Stimulated activated CD8-positive, alpha-beta memory T cell treated with anti-CD3 and anti-CD28 coated beads, Interleukin-12 subunit alpha, Interleukin-12 subunit beta, amount 100 ng/mL, for 4 hours (primary cell): ENCODE measurements around the gene SRMS.

Experiments
- DNase-seq: peaks from one replicate; pipeline ENCODE4 v3.0.0-alpha.2; 2020; ENCODE audit warnings: low read depth

The SRMS gene

DNA sequence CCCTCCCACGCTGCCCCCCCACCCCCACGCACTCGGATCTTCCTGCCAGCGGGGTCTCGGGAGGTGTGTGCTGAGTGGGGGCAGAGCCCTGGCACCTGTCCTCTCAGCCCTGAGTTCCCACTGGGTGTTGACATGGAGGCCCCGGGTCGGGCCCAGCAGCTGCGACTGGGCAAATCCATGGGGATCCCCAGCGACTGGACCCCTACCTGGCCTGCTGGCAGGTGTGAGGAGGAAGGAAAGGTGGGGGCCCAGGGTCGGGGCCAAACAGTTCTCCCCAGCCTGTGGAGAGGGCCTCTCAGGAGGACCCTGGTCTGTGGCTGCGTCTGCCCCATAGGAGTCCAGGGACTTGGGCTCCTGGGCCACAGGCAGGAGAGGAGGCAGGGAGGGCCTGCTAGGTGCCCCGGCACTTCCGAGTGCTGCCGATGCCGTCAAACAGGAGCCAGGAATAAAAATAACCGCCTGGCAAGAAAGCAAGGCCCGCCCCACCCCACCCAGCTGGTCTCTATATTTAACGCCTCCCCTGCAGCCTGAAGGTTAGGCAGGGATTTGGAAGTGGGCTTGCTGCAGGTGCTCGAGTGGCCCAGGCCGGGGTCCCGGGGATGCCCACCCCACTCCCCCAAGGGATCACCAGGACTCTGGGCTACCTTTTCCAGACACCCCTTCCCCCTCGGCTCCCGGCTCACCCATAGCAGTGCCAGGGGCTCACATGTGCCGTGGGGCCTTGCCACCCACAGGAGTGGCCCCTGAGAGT lies 47.2 kb downstream of the SRMS start:
- no peak for DNase-seq

DNA sequence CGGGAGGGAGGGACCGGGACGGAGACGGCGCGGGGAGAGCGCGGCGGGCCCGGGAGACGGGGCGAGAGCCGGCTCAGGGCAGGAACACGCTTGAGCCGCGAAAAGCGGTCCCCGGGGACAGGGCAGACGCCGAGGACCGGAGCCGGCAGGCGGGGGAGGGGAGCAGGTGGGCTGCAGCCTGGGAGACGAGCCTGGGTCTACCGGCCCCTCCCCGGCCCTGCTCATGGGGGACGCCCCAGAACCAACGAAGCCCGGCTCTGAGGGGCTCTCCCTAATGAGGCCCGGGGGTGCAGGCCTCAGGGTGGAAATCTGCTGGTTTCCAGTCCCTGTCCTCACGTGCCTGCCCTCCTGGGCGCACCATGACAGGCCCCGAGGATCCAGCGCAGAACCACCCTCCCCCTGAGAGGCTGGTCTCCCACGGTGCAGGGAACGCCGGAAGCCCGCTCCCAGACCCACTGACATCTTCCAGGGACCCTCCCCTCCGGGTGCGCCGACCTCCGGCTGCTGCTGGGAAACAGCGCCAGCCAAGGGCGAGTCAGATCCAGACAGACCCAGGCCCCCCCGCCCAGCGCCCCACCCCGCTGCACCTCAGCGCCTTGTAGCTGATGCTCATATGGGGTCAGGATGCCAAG lies 48.1 kb downstream of the SRMS start:
- no peak for DNase-seq

DNA sequence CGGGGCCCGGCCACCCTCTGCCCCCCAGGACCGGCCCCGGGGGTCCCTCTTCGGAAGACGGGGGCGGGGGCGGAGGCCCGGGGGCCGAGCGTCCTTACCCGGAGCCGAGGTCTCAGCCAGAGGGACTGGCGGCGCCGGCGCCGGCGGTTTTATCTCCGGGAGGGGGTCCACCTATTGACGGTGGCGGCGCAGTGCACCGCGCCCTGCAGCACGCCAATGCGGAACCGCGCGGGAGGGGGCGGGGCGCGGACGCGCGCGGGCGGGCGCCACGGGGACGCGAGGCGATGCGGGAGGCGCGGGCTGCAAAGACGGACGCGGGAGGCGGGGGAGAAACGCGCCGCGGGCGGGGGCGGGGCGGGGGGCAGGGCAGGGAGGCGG lies 48.6 kb downstream of the SRMS start, which contains the start of gene EEF1A2:
Gene EEF1A2, minus strand, starts transcription at position 124 of the 378 bp plus-strand sequence. CDS start 1,320 bp downstream, outside the sequence.
- peak; percentile 25 for DNase-seq

DNA sequence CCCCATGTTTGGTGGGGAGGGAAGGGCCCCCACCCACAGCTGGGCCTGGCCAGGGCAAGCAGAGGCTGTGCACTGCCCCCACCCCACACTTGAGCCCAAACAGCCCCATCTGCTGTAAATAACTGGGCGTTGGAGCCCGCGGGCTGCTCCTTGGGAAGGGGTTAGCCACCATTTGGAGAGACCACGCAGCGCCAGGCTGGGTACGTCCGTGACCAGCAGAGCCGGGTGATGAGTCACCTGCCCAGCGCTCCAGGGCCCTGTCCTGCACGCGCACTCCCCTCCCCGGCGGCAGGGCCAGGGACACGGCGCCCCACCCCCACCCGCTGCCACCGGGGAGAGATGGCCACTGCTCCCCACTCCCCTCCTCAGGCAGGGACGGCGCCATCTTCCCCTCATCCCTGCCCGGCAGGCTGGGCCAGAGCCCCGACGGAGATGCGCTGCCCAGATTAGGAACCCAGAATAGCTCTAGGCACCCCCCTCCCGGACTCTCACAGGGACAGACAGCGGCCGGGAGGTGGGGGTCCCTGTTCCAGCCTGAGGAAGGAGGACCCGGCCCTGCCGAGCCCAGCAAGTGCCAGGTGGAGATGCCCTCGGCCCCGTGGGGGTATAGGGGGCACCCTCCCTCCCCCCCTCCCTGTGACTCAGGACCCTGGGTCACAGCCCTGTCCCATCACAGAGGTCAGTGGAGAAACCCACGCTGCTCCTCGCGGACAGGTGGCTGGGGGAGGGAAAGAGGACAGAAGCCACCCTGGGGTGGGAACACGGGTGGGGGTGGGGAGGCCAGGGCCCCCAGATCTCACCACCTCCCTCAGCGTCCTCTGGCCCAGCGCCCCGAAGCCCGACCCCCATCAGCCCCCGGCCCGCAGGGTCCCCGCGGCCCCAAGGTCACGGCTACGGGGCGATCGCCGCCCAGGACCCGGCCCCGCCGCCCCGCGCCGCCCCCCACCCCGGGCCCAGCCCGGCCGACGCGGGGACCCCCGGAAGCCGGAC lies 49.3 kb downstream of the SRMS start:
- no peak for DNase-seq

DNA sequence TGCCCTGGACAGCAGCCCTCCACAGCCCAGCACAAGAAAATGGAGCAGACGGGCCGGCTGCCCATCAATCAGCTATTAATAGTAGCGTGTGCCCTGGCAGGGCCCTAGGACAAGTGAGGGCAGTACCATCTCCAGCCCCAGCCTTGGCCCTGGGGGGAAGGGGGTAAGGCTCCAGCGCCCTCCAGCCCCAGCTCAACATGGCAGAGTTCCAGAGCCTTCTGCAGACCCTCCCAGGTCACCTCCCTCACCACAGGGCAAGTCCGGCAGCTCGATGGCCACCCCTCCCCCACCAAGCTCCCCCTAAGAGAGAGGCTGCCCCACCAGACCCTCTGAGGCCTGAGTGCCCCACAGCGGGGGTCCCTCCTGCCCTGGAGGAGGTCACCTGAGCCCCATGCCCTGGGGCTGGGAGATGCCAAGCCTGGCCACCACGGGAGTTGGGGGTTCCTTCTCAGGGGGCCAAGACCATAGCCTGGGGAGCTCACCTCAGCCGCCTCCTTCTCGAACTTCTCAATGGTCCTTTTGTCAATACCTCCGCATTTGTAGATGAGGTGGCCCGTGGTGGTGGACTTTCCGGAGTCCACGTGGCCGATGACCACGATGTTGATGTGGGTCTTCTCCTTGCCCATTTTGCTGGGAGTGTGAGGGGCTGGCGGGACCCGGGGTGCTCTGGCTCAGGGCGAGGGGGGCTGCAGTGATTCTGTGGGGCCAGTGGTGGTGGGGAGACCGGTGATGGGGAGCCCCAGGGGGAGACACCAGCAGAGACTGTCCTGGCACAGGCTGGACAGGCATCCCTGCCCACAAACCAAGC lies 50.2 kb downstream of the SRMS start:
- DNase-seq = no peak

DNA sequence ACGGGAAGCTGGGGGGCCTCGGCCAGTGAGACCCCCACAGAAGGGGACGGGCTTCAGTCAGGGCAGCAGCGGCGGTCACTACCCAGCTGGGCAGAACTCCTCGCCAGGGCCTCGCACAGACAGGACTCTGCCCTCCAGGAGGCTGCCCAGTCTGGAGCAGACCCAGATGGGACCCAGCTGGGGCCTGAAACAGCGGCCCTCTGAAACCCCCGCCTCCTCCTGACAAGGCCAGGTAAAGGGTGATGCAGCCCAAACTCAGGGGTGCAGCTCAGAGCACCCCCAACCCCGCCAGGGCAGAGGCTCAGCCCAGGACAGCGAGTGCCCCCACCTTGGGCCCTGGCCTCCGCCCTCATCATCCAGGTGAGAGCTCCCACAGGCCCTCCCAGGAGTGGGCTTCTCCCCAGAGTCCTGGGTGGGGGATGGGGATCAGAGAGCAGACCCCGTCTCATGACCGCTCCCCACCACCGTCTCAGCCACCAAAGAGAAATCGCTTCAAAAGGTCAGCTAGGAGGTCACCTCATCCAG lies 50.9 kb downstream of the SRMS start:
- no peak for DNase-seq

DNA sequence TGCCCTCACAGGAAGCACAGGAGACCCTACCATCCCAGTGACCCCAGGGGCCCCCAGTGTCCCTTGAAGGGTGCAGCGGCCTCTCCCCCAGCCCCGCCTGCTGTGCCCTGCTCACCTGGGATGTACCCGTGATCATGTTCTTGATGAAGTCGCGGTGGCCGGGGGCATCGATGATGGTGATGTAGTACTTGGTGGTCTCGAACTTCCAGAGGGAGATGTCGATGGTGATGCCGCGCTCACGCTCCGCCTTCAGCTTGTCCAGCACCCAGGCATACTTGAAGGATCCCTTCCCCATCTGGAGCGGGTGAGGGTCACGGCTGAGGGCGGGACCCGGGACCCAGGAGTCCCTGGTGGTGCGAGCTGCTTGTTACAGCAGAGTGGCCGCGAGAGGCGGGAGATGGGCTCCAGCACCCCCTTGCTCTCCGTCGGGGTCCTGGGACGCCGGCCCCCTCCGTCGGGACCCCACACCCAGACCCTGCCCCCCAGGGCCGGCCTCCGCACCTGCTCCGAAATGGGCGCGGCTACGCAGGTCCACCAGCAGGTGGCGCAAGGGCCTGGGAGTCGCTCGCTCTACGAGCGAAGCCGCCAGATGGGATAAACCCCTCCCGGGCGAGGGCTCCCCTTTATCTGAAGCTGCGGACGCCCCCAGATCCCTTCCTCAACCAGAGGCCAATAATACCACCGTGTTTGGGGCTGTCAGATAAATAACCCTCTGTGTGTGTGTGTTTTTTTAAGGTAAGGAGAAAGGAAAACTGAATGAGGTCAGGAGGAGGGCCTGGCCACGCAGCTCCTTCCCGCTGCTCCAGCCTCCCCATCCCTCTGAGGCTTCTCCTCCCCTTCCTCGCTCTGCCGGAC lies 51.6 kb downstream of the SRMS start:
- DNase-seq = peak; percentile 55

DNA sequence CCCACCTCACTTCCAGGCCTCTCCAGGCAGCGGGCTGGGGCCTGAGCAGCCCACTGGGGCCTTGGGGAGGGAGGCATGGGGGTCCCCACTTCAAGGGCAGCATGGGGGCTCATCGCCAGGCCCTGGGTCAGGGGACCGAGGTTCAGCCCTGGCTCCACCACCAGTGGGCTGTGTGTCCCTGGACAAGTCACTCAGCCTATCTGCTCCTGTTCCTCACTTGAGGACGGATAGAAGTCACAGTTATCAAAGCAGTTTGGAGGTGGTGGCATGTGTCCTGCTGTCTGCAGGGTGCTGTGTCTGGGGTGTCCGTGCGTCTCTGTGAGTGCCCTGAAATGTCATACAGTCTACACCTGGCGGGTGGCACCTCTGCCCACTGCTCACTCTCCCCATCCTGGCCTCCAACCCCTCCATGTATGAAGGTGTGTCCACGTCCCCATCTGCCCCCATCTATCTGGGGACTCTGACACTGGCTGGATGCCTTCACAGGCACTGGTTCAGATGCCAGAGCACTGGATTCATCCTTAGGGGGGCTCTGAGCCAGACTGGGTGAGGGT lies 52.3 kb downstream of the SRMS start:
- no peak for DNase-seq

DNA sequence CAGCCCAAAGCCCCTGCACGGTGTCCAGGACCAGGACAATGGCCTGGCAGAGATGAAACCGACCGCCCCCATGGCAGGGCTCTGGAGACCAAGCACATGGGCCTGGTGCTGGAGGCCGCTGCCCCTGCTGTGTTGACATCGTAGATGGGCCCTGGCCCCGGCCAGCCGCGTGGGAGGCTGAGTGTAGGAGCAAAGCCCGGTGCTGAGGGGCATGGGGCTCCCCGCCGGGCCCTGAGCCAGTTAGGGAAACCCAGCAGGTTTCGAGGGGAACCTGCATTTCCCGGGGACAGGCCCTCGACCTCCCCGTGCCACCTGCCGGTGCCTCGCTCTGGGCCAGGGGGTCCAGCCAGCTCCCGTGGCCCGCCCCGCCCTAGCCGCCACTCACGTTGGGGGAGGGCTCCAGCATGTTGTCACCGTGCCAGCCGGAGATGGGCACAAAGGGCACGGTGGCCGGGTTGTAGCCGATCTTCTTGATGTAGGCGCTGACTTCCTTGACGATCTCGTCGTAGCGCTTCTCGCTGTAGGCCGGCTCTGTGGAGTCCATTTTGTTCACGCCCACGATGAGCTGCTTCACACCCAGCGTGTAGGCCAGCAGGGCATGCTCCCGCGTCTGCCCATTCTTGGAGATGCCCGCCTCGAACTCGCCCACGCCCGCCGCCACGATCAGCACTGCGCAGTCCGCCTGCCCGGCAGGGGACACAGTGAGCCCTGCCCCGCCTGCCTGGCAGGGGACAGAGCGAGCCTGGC lies 53.0 kb downstream of the SRMS start:
- no peak for DNase-seq

DNA sequence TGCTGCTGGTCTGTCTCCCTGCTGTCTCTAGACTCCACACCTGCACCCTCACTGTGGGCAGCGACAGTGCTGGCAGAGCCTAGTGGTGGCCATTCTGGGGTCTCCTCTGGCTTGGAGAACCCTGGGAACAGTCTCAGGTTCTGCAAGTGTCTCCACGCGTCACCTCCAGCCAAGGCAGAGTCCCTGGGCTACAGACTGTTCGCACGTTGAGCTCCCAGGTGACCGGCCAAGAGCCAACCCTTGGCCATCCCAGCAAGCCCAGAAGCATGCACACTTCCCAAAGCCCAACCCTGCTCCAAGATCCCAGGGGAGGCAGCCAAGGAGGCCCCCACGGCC lies 53.5 kb downstream of the SRMS start:
- no peak for DNase-seq

DNA sequence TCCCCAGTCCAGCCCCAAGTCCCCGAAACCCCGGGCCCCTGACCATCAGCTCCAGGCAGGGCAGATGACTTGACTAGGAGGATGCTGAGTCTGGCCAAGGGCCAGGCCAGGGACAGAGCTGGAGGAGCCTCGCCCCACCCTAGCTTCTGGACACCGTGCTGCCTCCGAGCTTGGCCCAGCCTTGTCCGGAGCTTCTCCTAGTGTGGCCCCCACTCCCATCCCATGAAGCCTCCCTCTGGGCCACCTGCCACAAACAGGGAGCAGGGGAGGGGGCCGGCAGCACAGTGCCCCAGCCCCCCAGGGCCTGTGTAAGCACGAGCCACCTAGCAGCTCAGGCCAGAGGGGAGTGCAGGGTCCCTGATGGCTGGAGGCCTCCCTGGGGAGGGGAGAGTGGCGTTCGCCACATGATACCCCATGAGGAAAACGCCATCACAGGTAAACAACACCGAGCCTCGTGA lies 54.0 kb downstream of the SRMS start:
- no peak for DNase-seq

DNA sequence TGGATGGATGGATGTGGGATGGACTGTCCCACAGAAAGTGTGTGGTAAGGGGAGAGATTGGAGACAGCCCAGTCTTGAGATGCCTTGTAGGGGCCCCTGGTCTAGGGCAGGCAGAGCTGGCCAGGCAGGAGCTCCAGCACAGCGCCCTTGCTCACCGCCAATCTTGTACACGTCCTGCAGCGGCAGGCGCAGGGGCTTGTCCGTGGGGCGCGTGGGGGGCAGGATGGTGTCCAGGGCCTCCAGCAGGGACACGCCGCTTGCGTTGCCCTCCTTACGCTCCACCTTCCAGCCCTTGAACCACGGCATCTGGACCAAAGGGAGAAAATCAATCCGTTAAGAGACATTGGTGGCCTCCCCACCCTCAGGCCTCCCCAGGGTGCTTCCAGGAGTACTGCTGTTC lies 54.6 kb downstream of the SRMS start:
- no peak for DNase-seq

DNA sequence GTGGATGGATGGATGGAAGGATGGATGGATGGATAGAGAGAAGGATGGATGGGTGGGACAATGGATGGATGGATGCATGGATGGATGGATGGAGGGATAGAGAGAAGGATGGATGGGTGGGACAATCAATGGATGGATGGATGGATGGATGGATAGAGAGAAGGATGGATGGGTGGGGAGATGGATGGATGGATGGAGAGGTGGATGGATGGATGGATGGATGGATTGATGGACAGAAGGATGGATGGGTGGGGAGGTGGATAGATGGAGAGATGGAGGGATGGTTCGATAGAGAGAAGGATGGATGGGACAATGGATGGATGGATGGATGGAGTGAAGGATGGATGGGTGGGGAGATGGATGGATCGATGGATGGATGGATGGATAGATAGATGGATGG lies 55.0 kb downstream of the SRMS start:
- no peak for DNase-seq

DNA sequence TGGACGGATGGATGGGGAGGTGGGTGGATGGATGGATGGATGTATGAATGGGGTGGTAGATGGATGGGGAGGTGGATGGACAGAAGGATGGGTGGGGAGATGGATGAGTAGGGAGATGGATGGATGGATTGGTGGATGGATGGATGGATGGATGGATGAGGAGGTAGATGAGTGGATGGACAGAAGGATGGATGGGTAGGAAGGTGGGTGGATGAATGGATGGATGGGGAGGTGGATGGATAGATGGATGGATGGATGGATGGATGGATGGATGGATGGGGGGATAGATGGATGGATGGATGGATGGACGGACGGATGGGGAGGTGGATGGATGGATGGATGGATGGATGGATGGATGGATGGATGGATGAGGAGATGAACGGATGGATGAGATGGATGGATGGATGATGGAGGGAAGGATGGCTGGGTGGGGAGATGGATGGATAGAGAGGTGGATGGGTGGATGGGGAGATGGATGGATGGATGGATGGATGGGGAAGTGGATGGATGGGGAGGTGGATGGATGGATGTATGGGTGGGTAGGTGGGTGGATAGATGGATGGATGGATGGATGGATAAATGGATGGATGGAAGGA lies 55.8 kb downstream of the SRMS start:
- no peak for DNase-seq

DNA sequence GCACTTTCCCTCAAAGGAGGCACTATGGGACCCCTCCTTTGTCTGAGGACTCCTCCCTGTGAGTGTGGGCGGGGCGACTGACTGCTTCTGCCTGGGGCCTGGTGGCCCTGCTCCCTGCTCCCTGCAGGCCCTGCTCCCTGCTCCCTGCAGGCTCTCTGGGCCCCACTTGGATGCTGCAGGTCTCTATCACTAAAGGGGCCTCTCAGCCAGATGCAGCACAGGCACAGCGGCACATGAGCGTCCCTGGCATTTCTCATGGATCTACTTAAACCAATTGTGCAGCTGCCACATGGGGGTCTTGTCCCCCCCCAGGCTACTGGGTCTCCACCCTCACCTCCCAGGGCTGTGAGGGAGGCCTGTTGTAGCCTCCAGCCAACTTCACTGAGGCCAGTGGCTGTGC lies 56.5 kb downstream of the SRMS start:
- no peak for DNase-seq
